Putamen (tissue), 1 donor: ENCODE data around the gene UBALD1.
A peak's percentile ranks its signal among the peaks of the same experiment; 100 is the strongest.
"Not testable (repeated sequence)": the region's sequence is repeated elsewhere in the genome, so short reads cannot be mapped to it uniquely, and the experiment has no call there.

Source experiments
- DNase-seq: peaks from one replicate; pipeline ENCODE4 v3.0.0-alpha.2; 2016; ENCODE audit warnings: low spot score

Gene UBALD1

DNA sequence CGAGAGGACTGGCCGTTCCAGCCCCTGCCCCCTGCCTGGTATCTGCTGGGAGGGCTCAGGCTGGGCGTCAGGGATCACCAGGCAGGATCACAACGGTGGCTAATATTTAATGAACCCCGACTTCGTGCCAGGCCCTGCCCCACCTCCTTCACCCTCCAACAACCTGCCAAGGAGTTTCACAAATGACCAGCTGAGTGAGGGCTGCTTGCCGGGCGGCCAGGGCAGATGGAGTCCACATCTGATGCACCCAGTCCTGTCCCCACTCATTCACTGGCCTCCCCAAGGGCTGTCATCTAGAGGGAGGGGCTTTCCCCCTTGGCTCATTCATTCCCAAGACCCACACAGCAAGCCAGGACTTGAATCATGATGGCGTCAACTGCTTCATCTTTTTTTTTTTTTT lies 17.5 kb downstream of the UBALD1 start:
- DNase-seq, result no peak

DNA sequence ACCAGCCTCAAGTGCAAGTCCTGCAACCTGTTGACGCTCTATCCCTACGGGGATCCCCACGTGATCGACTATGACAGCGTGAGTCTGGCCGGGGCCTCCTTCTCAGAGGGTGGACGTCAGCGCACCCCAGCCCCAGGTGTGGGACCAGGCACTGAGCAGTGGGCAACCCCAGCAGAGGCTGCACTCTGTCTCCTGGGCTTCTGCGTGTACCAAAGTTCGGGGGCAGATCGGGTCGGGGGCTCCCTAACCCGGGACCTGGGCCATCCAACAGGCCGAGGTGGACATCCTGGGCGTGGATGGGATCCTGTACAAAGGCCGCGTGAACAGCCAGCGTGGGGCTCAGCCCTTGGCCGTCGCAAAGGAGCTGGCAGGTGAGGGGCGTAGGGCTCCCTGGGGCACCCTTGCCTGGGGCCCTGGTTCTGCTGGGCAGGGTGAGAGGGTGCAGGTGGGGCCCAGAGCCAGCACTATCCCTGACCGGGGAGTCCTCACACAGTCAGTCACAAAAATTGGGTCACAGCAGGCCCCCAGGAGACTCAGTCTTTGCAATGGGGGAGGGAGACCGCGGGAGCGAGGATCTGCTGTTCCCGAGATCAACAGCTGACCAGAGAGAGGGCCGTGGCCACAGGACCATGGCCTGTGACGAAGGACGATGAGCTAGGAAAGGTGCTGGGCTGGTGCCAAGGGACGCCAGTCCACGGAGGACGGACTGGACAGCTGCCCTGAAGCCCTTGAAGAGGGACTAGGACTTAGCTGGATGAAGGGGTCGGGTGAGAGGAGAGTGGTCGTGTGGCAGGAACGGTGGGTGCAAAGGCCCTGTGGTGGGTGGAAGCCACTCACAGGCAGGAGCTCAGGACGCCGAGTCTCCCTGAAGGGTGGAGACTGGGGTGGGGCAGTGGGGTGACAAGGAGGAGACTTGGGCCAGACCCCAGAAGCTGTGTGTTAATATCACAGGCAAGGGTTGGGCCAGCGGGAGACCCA lies 20.0 kb downstream of the UBALD1 start:
- no peak for DNase-seq

DNA sequence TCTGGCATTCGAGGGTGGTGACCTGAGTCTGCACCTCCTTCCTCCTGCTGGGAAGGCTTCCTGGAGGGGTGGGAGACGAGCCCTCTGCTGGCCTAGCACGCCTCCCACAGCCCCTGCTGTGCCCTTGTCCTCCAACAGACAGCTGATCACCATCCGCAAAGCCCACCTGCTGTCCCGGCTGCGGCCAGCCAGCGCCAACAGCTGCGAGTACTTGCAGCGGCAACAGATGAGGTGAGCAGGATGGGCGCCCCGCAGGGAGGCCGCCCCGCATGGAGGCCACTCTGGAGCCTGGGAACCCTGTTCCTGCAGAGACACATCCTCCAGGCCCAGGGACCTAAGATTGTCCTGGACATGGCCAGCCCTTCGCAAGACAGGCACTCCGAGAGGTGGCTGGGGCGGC lies 21.6 kb downstream of the UBALD1 start:
- DNase-seq, result no peak

DNA sequence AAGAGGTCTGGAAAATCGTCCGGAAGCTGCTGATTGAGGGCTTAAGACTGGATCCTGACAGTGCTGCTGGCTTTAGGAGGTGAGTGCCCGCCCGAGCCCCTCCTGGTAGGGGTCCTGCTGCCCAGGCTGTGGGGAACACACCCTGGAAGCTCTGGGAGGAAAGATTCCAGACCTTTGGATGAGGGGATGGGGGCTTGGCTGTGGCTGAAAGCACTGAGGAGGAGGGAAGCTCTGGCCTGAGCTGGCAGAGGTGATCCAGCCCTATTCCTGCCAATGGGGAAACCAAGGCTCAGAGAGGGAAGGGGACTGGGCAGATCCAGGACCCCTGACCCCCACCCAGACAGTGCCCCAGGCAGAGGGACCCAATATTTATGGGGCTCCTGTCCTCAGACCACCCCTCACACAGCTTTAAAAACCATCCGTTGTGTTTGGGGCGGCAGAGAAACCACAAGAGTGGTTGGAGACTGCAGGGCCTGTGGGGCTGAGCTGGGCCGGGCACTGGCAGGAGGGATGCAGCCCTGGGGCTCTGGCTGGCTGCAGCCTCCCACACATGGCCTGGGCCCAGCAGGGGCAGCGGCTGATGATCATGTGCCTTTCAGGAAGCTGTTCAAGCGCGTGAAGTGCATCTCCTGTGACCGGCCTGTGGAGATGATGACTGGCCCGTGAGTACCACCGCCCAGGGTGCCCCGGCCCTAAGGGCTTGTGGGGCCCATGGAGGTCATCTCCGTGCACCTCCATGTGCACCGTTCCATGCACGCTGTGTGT lies 22.8 kb downstream of the UBALD1 start:
- no peak for DNase-seq

DNA sequence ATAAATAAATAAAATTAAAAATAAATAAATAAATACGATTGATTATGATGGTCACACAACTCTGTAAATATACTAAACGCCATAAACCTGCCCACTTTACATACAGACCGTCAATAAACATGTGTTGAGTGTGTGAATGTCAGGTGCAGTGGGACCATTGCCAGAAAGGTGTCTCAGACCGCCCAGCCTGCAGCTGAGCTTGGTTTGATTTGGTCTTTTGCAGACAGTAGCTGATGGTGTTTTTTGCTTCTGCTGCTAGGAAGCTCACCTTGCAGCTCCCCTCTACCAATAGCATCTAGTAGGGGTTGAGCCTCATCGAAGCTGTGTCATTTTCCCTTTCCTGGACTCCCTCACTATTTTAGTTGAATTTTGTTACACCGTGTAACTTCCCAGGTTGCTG lies 23.5 kb downstream of the UBALD1 start:
- DNase-seq, result no peak

DNA sequence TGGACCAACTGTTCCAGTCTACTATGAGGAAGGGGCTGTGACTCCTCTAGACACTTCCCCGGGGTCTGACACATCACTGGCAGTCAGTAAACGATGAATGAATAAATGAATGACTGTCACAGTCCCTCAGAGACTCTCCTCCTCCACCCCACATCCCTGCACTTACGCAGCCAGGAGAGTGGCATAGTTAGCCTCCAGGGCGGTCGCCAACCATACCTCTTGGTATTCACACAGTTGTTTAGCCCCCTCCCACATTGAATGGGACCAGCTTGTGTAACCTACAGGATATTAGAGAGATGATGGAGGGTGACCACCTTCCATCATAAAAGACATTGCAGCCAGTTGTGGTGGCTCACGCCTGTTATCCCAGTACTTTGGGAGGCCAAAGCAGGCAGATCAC lies 25.7 kb downstream of the UBALD1 start:
- no peak for DNase-seq

DNA sequence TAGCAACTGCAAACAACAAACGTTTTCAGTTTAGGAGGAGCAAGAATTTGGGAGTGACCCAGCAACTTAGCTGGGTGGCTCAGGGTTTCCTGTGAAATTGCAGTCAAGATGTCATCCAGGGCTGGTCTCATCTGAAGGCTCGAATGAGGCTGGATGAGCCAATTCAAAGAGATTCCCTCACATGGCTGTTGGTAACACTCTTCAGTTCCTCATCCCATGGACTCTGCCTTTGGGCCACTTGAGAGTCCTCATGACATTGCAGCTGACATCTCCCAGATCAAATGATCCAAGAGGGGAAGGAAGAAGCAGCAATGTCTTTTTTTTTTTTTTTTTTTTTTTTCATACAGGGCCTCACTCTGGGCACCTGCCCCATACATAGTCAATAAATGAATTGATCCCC lies 26.3 kb downstream of the UBALD1 start:
- DNase-seq, result no peak

DNA sequence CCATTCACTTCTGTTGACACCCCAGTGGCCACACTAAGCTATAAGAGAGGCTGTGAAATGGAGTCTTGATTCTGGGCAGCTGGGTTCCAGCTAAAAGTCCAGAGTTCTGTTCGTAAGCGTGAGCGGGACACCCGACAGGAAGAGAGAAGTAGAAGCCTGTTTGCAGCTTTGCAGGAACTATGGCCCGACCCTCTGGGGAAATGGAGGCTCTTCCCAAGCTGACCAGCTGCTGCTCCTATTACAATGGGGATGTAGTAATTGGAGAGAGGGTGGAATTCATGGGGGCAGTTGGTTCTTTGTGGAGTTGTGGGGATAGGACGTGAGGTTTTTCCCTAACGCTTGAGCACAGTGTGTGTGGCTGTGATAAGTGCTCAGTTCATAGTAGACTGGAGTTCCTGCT lies 28.4 kb downstream of the UBALD1 start:
- DNase-seq, result no peak

DNA sequence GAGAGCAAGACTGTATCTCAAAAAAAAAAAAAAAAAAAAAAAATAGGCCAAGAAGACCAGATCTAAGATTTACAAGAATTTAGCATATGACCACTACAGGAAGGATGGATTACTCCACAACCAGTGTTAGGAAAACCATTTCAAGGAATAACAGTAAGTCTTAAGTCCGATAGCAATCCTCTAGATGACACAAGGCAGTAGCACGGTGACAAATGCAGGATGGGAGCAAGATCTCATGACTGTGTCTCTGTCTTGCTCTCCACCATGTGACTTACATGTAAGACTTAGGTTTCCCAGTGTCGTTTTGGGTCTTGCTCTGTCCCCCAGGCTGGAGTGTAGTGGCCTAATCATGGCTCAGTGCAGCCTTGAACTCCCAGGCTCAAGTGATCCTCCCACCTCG lies 30.8 kb downstream of the UBALD1 start:
- no peak for DNase-seq

DNA sequence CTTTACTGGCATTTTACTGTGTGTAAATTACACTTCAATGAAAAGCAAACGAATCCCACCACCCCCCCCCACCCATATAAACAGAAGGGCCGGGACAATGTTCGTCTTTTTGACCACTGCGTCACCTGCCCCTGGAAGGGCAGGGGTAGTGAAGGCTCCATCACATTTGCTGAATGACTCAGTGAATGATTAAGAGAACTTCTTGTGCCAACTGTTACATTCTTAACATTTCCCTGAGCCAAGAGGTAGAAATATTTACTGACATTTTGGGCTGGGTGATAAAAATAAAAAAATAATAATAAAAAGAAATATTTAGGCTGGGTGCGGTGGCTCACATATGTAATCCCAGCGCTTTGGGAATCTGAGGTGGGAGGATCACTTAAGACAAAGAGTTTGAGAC lies 34.4 kb downstream of the UBALD1 start:
- DNase-seq, result no peak

DNA sequence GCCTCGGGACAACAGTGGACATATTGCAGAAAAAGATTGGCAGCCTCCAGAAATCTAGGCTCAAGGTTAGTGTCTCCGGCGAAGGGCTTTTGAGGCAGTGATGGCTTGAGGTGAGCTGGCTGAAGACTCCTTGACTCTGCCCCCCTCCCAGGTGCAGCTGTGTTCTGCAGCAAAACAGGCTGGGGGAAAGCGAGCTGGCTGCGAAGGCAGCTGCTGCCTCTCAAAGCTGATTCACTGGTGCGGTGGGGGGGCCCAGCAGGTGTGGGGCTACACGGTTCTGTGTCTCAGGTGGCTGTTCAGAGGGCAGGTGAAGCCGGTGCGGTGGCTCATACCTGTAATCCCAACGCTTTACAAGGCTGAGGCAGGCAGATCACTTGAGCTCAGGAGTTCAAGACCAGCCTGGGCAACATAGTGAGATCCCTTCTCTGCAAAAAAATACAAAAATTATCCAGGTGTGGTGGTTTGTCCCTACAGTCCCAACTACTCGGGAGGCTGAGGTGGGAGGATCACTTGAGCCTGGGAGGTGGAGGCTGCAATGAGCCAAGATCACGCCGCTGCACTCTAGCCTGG lies 35.6 kb downstream of the UBALD1 start:
- no peak for DNase-seq

DNA sequence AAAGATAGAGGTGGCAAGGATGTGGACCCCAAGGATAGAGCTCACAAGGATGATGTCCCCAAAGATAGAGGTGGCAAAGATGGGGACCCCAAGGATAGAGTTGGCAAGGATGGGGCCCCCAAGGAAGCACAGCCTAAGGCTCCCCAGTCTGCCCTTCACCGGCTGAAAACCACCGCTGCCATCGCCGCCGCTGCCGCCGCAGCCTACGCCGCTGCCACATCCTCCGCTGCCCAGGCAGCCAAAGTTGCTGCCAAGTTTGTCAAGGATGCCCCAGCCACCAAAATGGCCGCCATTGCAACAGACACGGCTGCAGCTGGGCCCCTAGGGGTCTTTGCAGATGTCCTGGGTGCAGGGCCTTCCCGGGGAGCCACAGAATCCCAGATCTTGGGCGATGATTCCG lies 38.7 kb downstream of the UBALD1 start:
- DNase-seq, result no peak

DNA sequence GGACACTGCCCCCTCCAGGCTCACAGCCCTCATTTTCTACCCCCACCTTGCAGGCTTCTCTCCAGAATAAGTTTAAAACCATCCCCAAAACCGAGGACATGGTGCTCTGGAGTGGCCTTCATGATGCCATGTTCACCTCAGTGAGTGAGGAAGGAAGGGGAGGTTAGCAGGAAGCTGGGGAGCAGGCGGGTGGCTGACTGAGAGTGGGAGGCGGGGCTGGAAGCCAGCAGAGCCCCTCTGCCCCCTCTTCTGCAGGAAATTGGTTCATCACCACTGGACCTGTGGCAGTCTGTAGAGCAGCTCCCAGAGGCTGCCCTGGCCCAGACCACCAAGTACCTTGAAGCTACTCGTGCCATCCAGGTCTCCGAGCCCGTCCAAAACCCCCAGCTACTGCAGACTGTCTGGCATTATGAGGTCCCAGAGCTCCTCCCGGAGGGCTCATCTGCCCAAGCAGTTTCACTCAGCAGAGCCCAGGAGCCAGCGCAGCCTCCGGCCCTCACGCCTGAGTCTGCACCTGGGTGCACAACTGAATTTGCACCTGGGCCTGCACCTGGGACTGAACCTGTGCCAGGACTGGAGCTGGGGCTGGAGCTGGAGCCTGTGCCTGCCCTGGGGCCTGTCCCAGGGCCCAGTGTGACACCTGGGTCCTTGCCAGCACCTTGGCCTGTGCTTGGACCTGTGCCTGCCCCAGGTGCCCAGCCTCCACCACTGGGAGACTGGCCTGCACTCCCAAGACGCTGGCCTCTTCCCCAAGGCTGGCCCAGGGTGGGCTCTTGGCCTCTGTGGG lies 39.6 kb downstream of the UBALD1 start:
- DNase-seq, result no peak

DNA sequence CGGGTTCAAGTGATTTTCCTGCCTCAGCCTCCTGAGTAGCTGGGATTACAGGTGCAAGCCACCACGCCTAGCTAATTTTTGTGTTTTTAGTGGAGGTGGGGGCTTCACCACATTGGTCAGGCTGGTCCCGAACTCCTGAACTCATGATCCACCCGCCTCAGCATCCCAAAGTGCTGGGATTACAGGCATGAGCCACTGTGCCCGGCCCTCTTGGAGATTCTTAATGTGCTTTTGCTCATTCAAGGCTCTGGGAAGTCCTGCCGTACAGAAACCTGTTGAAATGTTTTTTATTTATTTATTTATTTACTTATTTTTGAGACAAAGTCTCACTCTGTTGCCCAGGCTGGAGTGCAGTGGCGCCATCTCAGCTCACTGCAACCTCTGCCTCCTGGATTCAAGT lies 40.8 kb downstream of the UBALD1 start:
- not testable (repeated sequence) for DNase-seq

DNA sequence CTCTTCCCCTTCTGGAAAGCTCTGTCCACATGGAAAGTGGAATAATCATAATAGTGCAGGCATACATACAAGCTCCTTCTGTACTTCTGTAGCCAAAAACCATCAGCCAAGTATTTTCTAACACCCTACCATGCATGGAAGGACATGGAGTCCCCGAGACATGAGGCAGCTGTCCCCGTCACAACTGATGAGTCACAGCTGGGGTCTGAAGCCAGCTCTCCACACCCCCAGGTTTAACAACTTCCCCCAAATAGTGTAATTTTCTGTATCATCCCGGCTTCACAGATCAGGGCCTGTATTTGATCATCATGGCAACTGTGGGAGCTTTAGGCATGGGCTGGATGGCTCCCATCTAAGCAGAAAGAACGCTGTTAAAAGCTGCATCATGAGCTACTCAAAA lies 42.0 kb downstream of the UBALD1 start:
- no peak for DNase-seq

DNA sequence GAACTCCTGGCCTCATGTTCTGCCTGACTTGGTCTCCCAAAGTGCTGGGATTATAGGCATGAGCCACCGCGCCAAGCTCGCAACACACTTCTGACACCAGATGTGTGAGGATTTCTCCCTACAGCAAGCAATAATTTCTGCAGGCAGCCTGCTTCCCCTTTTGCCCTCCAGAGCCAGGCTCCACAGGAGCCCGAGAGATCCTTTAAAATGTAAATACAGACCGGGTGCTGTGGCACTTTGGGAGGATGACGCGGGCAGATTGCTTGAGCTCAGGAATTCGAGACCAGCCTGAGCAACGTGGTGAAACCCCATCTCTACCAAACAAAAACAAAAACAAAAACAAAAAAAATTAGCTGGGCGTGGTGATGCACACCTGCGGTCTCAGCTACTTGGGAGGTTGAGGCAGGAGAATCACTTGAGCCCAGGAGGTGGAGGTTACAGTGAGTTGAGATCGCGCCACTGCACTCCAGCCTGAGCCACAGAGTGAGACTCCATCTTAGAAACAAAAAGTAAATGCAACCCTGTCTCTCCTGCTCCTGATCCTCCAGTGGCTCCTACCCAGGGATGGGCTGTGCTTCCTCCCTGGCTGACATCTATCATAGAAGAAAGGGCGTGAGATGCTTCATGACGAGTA lies 43.9 kb downstream of the UBALD1 start:
- DNase-seq, result no peak

DNA sequence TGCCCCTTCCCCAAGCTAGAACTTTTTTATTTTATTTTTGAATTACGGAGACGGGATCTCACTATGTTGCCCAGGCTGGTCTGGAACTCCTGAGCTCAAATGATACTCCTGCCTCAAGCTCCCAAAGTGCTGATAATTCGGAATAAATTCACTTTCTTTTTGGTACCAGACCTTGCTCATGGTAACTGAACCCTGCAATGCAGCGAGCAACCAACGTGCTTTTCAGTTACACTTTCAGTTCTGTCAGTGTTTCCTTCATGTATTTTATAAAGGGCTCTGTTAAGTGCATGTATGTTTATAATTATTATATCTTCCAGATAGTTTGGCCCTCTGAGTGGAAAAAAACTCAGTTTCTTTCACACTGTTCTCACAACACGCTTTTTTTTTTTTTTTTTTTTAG lies 44.6 kb downstream of the UBALD1 start:
- no peak for DNase-seq

DNA sequence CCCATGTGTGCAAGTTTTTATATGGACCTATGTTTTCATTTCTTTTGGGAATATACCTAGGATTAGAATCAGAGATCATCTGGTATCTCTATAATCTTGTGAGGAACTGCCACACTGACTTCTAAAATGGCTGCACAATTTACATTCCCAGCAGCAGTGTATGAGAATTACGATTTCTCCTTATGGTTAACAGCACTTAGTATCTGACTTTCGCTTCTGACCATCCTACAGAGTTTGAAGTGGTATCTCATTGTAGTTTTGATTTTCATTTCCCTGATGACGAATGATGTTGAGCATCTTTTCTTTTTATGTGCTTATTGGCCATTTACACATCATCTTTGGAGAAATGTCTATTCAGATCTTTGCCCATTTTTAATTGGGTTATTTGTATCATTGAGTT lies 48.5 kb downstream of the UBALD1 start:
- no peak for DNase-seq

DNA sequence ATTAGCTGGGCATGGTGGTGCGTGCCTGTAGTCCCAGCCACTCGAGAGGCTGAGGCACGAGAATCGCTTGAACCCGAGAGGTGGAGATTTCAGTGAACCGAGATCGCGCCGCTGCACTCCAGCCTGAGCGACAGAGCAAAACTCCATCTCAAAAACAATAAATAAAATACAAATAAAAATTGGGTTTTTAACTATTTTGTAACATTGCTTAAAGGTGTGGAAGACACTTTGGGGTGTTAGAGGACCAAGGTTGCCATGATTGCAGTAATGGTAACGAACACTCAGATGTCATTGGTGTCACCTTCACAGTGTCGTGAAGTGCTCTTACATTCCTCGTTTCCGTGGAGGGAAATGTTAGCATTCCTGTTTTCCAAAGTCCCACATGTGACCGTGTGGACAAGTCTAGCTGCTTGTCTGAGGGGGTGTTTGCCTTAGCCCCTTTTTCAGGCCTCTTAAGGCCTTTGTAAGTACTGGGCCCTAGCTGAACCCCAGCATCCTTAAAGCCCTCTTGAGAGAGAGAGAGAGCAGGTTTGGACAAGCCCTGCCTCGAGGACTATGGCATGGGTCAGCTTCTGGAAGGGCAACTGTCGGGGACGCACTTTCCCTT lies 49.9 kb downstream of the UBALD1 start:
- DNase-seq, result no peak

DNA sequence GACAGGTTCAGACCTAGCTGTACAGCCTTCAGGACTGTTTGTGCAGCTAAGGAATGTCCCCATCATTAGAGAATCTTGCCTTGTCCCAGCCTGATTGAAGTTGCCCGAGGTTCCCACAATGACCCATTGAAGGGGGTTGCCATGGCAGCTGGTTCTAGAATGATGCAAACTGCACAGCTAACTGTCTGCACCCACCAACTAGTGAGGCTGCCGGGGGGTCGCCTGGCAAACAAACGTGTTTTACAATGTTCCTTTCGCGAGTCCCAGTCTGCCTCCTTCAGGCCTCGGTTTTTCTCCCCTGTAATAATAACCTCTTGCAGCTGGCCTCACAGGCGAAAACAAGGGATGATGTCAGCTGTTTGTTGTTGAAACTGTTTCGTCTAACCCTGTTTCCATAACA lies 53.1 kb downstream of the UBALD1 start:
- DNase-seq, result peak; percentile 51
